Measurements from ENCODE around the gene EIF4ENIF1. TPM values are rescaled to one million over a fixed set of nuclear protein-coding genes. Genes with fewer than 3 reads are reported as not detected.

Gene EIF4ENIF1
- total and polyA plus RNA-seq, 9 donors: 8.4 to 50.2 (median 37.5) TPM

GRCh38 chr22:31400023-31400397, 89.6 kb downstream of the EIF4ENIF1 start:
- Histone ChIP-seq H3K27ac (peak overlapping the region; percentile 23 to 73), H3K36me3 (no peaks in the 10 kb centered on the region), H3K27me3 (no peaks in the 10 kb centered on the region), H3K9me3 (no peaks in the 10 kb centered on the region), H3K4me1 (ENCODE audit: insufficient read depth) (peaks cover 3% of the 10 kb centered on the region), H3K4me3 (peak overlapping the region; percentile 54)
- intact Hi-C loops (cut with DNase I): no loop called here
- no peak for DNase-seq
- WGBS, 3 donors: 0 to 1% (median 1%) methylated on average over 11 of the region's 11 CpGs
- TF ChIP-seq EP300 (IDR thresholded peaks at IDR 0.05) (no peak), POLR2A (IDR thresholded peaks at IDR 0.05) (no peak), CTCF (IDR thresholded peaks at IDR 0.05) (no peak)

- Histone ChIP-seq H3K9me3 (no peaks in the 10 kb centered on the region), H3K27ac (peak within 1 kb of the TSS; percentile 23 to 73), H3K4me3 (peak within 1 kb of the TSS; percentile 54), H3K27me3 (no peaks in the 10 kb centered on the region), H3K4me1 (ENCODE audit: insufficient read depth) (peaks cover 3% of the 10 kb centered on the region), H3K36me3 (no peaks in the 10 kb centered on the region)
- WGBS, 3 donors: 0 to 1% (median 1%) methylated on average over 65 to 72 of the region's 72 CpGs
- TF ChIP-seq CTCF (IDR thresholded peaks at IDR 0.05) (peak in 1 of 3 donors; percentile 42), POLR2A (IDR thresholded peaks at IDR 0.05) (peak; percentile 72), EP300 (IDR thresholded peaks at IDR 0.05) (no peak)
- intact Hi-C loops (cut with DNase I): loop anchor here in 3 of 4 donors (5.0 to 10.0 kb wide), 2 partner anchors 52 to 55 kb away; partner anchors contain the start of gene PATZ1 (in 3 of the 3)
- peak; percentile 97 to 99 (median 98) for DNase-seq
Observed at GRCh38 chr22:31399211-31400022, 90.2 kb downstream of the EIF4ENIF1 start, which contains the start of gene DRG1. Gene DRG1 (plus strand): TSS chr22:31399604. CDS start chr22:31399684, 80 bp downstream.

- intact Hi-C loops (cut with DNase I): loop anchor here in 3 of 4 donors (5.0 to 10.0 kb wide), 2 partner anchors 51 to 53 kb away; partner anchors contain the start of gene PATZ1 (in 3 of the 3)
- no peak overlapping the region for H3K4me3 ChIP-seq
- H3K27ac ChIP-seq: no peak overlapping the region
- WGBS, 3 donors: 51 to 60% (median 51%) methylated on average over 5 of the region's 5 CpGs
- no peaks in the 10 kb centered on the region for H3K36me3 ChIP-seq
- H3K27me3 ChIP-seq: no peaks in the 10 kb centered on the region
- no peak for DNase-seq
- H3K4me1 ChIP-seq (ENCODE audit: insufficient read depth): peaks cover 3% of the 10 kb centered on the region
- H3K9me3 ChIP-seq: no peaks in the 10 kb centered on the region
- TF ChIP-seq CTCF (IDR thresholded peaks at IDR 0.05) (no peak), POLR2A (IDR thresholded peaks at IDR 0.05) (no peak), EP300 (IDR thresholded peaks at IDR 0.05) (no peak)
Observed at GRCh38 chr22:31398231-31398630, 91.4 kb downstream of the EIF4ENIF1 start.

GRCh38 chr22:31394326-31394725, 95.3 kb downstream of the EIF4ENIF1 start:
- 71 to 83% (median 77%) methylated on average over 3 of the region's 3 CpGs for WGBS, 3 donors
- no peak for TF ChIP-seq POLR2A (IDR thresholded peaks at IDR 0.05)
- no peak for TF ChIP-seq CTCF (IDR thresholded peaks at IDR 0.05)
- TF ChIP-seq EP300 (IDR thresholded peaks at IDR 0.05): no peak
- H3K4me1 ChIP-seq (ENCODE audit: insufficient read depth): no peaks in the 10 kb centered on the region
- no peak overlapping the region for H3K27ac ChIP-seq
- no peak for DNase-seq
- H3K27me3 ChIP-seq: no peaks in the 10 kb centered on the region
- intact Hi-C loops (cut with DNase I): loop anchor here in 1 of 4 donors (10.0 kb wide), 1 partner anchor 50 kb away; the partner anchor contains the start of gene PATZ1
- no peaks in the 10 kb centered on the region for H3K9me3 ChIP-seq
- no peak overlapping the region for H3K4me3 ChIP-seq
- no peaks in the 10 kb centered on the region for H3K36me3 ChIP-seq
